GM13976 (cell line): ENCODE results near the gene TRIM33.
"Not testable (repeated sequence)": the region's sequence is repeated elsewhere in the genome, so short reads cannot be mapped to it uniquely, and the experiment has no call there.

Experiments used
- DNase-seq: peaks from one replicate; pipeline ENCODE4 v3.0.0; 2012; ENCODE audit warnings: low spot score
- CTCF ChIP-seq: IDR thresholded peaks from 2 replicates; pipeline ENCODE4 v1.5.1; 2012; ENCODE audit warnings: borderline replicate concordance, mild to moderate bottlenecking; ENCODE audit not compliant: insufficient read depth; ENCODE audit errors: extremely low read depth, missing control alignments, control extremely low read depth
- in situ Hi-C: fragments of 300-500 bp; cut with MboI; formaldehyde crosslinking; loops from one replicate; pipeline ENCODE4 v1.12.0; 2022; ENCODE audit warnings: low sequenced_read_pairs, mixed read lengths, inconsistent platforms; ENCODE audit not compliant: unreplicated experiment

The TRIM33 gene

DNA sequence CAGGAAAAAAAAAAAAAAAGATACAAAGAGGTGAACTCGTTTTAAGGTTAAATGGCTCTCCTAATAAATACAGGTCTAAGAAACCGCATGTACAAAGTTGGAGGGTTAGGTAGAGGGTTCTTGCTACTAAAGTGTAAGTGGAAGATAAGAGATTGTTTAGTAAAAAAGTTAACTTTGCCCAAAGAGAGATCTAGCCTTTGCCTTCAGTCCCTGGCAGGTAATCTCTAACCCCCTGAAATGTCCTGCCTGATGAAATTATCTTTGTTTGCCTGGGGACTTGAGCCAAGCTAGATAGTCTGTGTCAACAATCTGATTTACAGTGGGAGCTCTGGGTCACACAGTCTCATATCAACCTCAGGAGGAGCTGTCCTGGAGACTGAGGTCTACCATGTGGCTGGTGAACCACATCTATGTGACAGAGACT lies 57.6 kb downstream of the TRIM33 start:
- DNase-seq, result no peak
- no peak for TF ChIP-seq CTCF
- in situ Hi-C loops, result no loop called here

GRCh38 chr1:114448370-114449036 lies 62.5 kb downstream of the TRIM33 start:
- TF ChIP-seq CTCF, result no peak
- in situ Hi-C loops, result no loop called here

GRCh38 chr1:114446198-114446597 lies 64.8 kb downstream of the TRIM33 start:
- no peak for TF ChIP-seq CTCF
- in situ Hi-C loops, result no loop called here

More at GRCh38 chr1:114448370-114449036, 62.5 kb downstream of the TRIM33 start:
- DNase-seq, result no peak

DNA sequence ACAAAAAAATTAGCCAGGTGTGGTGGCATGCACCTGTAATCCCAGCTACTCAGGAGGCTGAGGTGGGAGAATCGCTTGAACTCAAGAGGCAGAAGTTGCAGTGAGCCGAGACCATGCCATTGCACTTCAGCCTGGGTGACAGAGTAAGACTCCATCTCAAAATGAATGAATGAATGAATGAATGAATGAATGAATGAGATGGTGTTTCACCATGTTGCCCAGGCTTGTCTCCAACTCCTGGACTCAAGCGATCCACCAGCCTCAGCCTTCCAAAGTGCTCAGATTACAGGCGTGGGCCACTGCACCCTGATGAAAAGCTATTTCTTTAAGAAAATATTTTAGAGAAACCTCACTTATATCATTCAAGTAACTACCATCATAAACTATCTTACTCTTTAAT lies 67.8 kb downstream of the TRIM33 start:
- DNase-seq, in situ Hi-C loops: not testable (repeated sequence)

More at GRCh38 chr1:114446198-114446597, 64.8 kb downstream of the TRIM33 start:
- DNase-seq, result peak; percentile 20

DNA sequence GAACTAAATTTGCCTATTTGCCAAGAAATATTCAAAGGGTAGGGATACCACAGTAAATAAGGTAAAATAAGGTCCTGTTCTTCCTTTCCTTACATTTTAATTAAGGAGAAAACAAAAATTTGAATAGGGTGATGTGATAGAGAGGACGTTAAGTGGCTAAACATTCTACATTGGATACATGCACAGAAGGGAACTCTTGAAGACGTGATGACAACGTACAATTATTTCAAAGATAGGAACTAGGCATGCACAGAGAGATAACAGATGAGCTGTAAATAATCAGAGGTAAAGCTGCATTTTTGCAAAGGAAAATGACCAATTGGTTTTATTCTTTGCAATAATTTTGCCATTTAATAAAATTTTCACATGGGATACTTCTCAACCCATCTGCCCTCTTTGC lies 69.7 kb downstream of the TRIM33 start:
- no peak for TF ChIP-seq CTCF
- DNase-seq, result no peak
- in situ Hi-C loops, result no loop called here

GRCh38 chr1:114439369-114439768 lies 71.6 kb downstream of the TRIM33 start:
- in situ Hi-C loops, result no loop called here
- no peak for TF ChIP-seq CTCF
- DNase-seq, result no peak

GRCh38 chr1:114437812-114438211 lies 73.2 kb downstream of the TRIM33 start:
- DNase-seq, result no peak
- no peak for TF ChIP-seq CTCF
- in situ Hi-C loops, result no loop called here
